ENCODE measurements around the gene RNF141.
A peak's percentile ranks its signal among the peaks of the same experiment; 100 is the strongest.

Gene RNF141

GRCh38 chr11:10540915-10541560 lies at the start of gene RNF141:
Gene RNF141 (minus strand): TSS chr11:10541187. CDS start chr11:10534158, 7,029 bp downstream.
- DNase-seq, result peak; percentile 87

- DNase-seq, result no peak
Measured at GRCh38 chr11:10590218-10590915, 49.4 kb upstream of the RNF141 start.

GRCh38 chr11:10588904-10589303 lies 47.9 kb upstream of the RNF141 start:
- no peak for DNase-seq

- DNase-seq, result no peak
Measured at GRCh38 chr11:10587995-10588394, 47.0 kb upstream of the RNF141 start.

- DNase-seq, result no peak
Measured at GRCh38 chr11:10587388-10587787, 46.4 kb upstream of the RNF141 start.

- no peak for DNase-seq
Measured at GRCh38 chr11:10584071-10584501, 43.1 kb upstream of the RNF141 start.

GRCh38 chr11:10581481-10582019 lies 40.6 kb upstream of the RNF141 start:
- DNase-seq, result no peak

- DNase-seq, result no peak
Measured at GRCh38 chr11:10580623-10581022, 39.6 kb upstream of the RNF141 start.

GRCh38 chr11:10579700-10580099 lies 38.7 kb upstream of the RNF141 start:
- DNase-seq, result no peak

GRCh38 chr11:10576035-10576398 lies 35.0 kb upstream of the RNF141 start:
- DNase-seq, result no peak

- no peak for DNase-seq
Measured at GRCh38 chr11:10575346-10576034, 34.5 kb upstream of the RNF141 start.

- no peak for DNase-seq
Measured at GRCh38 chr11:10573556-10573955, 32.6 kb upstream of the RNF141 start.

- no peak for DNase-seq
Measured at GRCh38 chr11:10573028-10573427, 32.0 kb upstream of the RNF141 start.

GRCh38 chr11:10572533-10572932 lies 31.5 kb upstream of the RNF141 start:
- no peak for DNase-seq

GRCh38 chr11:10568486-10568941 lies 27.5 kb upstream of the RNF141 start, which contains the start of gene LYVE1:
Gene LYVE1 (minus strand): TSS chr11:10568665. CDS start chr11:10568532, 133 bp downstream.
- DNase-seq, result no peak

GRCh38 chr11:10567446-10567845 lies 26.5 kb upstream of the RNF141 start:
- DNase-seq, result no peak

- no peak for DNase-seq
Measured at GRCh38 chr11:10566257-10566957, 25.4 kb upstream of the RNF141 start.

- DNase-seq, result no peak
Measured at GRCh38 chr11:10565493-10565892, 24.5 kb upstream of the RNF141 start.

GRCh38 chr11:10564696-10565318 lies 23.8 kb upstream of the RNF141 start:
- no peak for DNase-seq

- DNase-seq, result no peak
Measured at GRCh38 chr11:10564030-10564429, 23.0 kb upstream of the RNF141 start.

- DNase-seq, result no peak
Measured at GRCh38 chr11:10561947-10562346, 21.0 kb upstream of the RNF141 start.

GRCh38 chr11:10561043-10561818 lies 20.2 kb upstream of the RNF141 start:
- DNase-seq, result no peak

All from NCI-H748 treated with DMSO at 0.1 percent for 48 hours (cell line).